Trophoblast cell (in vitro differentiated cells and primary cell): ENCODE measurements around the gene ASGR2.
A peak's percentile ranks its signal among the peaks of the same experiment; 100 is the strongest.

Experiments
- DNase-seq, 2 donors: peaks; one replicate each; pipeline ENCODE4 v3.0.0-alpha.2; 2016
- H2AFZ ChIP-seq: 2 replicates; pipeline ENCODE4 v1.6.1; 2013; ENCODE audit warnings: low read length, moderate library complexity, mild to moderate bottlenecking; ENCODE audit not compliant: insufficient read depth, poor library complexity
- H2AK5ac ChIP-seq: 2 replicates; pipeline ENCODE4 v1.6.1; 2013; ENCODE audit warnings: mild to moderate bottlenecking, low read length
- H2BK120ac ChIP-seq: 2 replicates; pipeline ENCODE4 v1.6.1; 2013; ENCODE audit warnings: low read length, mild to moderate bottlenecking, moderate library complexity; ENCODE audit not compliant: insufficient read depth, poor library complexity
- H2BK12ac ChIP-seq: 2 replicates; pipeline ENCODE4 v1.6.1; 2013; ENCODE audit warnings: mild to moderate bottlenecking, low read length, moderate library complexity
- H2BK5ac ChIP-seq: 2 replicates; pipeline ENCODE4 v1.6.1; 2013; ENCODE audit warnings: low read length, low read depth, moderate library complexity, mild to moderate bottlenecking; ENCODE audit not compliant: poor library complexity
- H3K14ac ChIP-seq: 2 replicates; pipeline ENCODE4 v1.6.1; 2013; ENCODE audit warnings: mild to moderate bottlenecking, low read length
- H3K18ac ChIP-seq: 2 replicates; pipeline ENCODE4 v1.6.1; 2013; ENCODE audit warnings: mild to moderate bottlenecking, low read length
- H3K23ac ChIP-seq: 2 replicates; pipeline ENCODE4 v1.6.1; 2013; ENCODE audit warnings: low read length
- H3K27ac ChIP-seq: 2 replicates; pipeline ENCODE4 v1.5.1; 2013; ENCODE audit warnings: low read depth, mild to moderate bottlenecking, inconsistent platforms, low read length, moderate library complexity
- H3K27me3 ChIP-seq: 2 replicates; pipeline ENCODE4 v1.6.1; 2013; ENCODE audit warnings: inconsistent platforms, mild to moderate bottlenecking, low read length, moderate library complexity; ENCODE audit not compliant: insufficient read depth
- H3K36me3 ChIP-seq, 2 experiments: 1 replicate in 1 of 2; 2 replicates in 1 of 2; pipeline ENCODE4 v1.6.1; 2013; ENCODE audit warnings: low read length in 2 of 2, mild to moderate bottlenecking in 2 of 2, moderate library complexity in 1 of 2; ENCODE audit not compliant: insufficient read depth in 2 of 2, control insufficient read depth in 1 of 2
- H3K4ac ChIP-seq: 2 replicates; pipeline ENCODE4 v1.6.1; 2013; ENCODE audit warnings: low read depth, mild to moderate bottlenecking, low read length, moderate library complexity
- H3K4me1 ChIP-seq, 2 experiments: 1 replicate in 1 of 2; 2 replicates in 1 of 2; pipeline ENCODE4 v1.6.1; 2013; ENCODE audit warnings: low read length in 2 of 2, mild to moderate bottlenecking in 2 of 2, moderate library complexity in 1 of 2; ENCODE audit not compliant: insufficient read depth in 2 of 2, control insufficient read depth in 1 of 2
- H3K4me2 ChIP-seq: 2 replicates; pipeline ENCODE4 v1.6.1; 2013; ENCODE audit warnings: inconsistent platforms, mild to moderate bottlenecking, low read length, moderate library complexity
- H3K4me3 ChIP-seq: 2 replicates; pipeline ENCODE4 v1.5.1; 2013; ENCODE audit warnings: mild to moderate bottlenecking, low read depth, low read length, inconsistent platforms
- H3K79me1 ChIP-seq: one replicate; pipeline ENCODE4 v1.6.1; 2013; ENCODE audit warnings: low read length
- H3K79me2 ChIP-seq: 2 replicates; pipeline ENCODE4 v1.6.1; 2013; ENCODE audit warnings: low read length, mild to moderate bottlenecking; ENCODE audit not compliant: control insufficient read depth, insufficient read depth, poor library complexity
- H3K9ac ChIP-seq: 2 replicates; pipeline ENCODE4 v1.6.1; 2013; ENCODE audit warnings: mild to moderate bottlenecking, low read length
- H3K9me3 ChIP-seq: 2 replicates; pipeline ENCODE4 v1.6.1; 2013; ENCODE audit warnings: low read depth, mild to moderate bottlenecking, control low read depth, inconsistent platforms, low read length; ENCODE audit not compliant: insufficient read depth
- H4K12ac ChIP-seq: 2 replicates; pipeline ENCODE4 v1.6.1; 2013; ENCODE audit warnings: low read depth, mild to moderate bottlenecking, low read length, moderate library complexity
- H4K8ac ChIP-seq: 2 replicates; pipeline ENCODE4 v1.6.1; 2013; ENCODE audit warnings: low read depth, mild to moderate bottlenecking, low read length, moderate library complexity
- H4K91ac ChIP-seq: one replicate; pipeline ENCODE4 v1.6.1; 2013; ENCODE audit warnings: low read depth, mild to moderate bottlenecking, low read length, moderate library complexity
- WGBS: extraction: QIAGEN DNeasy Blood & Tissue Kit; methylation state at CpG from one replicate; pipeline ENCODE4 v1.1.7; 2013; ENCODE audit warnings: missing lambda C conversion rate; ENCODE audit not compliant: insufficient read length, insufficient coverage; ENCODE audit errors: extremely low coverage; 5-methylcytosine and 5-hydroxymethylcytosine counted together

ASGR2 gene

GRCh38 chr17:7133916-7134315 lies 19.3 kb upstream of the ASGR2 start:
- Histone ChIP-seq H3K4ac (no peak overlapping the region), H3K36me3 (no peaks in the 10 kb centered on the region), H3K9me3 (no peaks in the 10 kb centered on the region), H2BK120ac (no peak overlapping the region), H3K18ac (no peak overlapping the region), H3K4me1 (peaks cover 6 to 10% of the 10 kb centered on the region in 2 experiments), H4K8ac (no peak overlapping the region), H2BK12ac (no peak overlapping the region), H4K12ac (no peak overlapping the region), H3K79me2 (no peaks in the 10 kb centered on the region), H4K91ac (peak overlapping the region; percentile 9), H2BK5ac (no peak overlapping the region), H3K4me3 (no peak overlapping the region), H3K27me3 (no peaks in the 10 kb centered on the region), H3K14ac (no peak overlapping the region), H3K79me1 (peaks cover 2% of the 10 kb centered on the region), H3K23ac (no peak overlapping the region), H2AFZ (no peak overlapping the region), H3K4me2 (no peak overlapping the region), H2AK5ac (no peak overlapping the region), H3K9ac (no peak overlapping the region), H3K27ac (no peak overlapping the region)
- WGBS: no CpG with 5 or more reads among the region's 20 CpGs
- no peak for DNase-seq

GRCh38 chr17:7133424-7133823 lies 18.8 kb upstream of the ASGR2 start:
- Histone ChIP-seq H2BK12ac (no peak overlapping the region), H3K4ac (no peak overlapping the region), H3K36me3 (no peaks in the 10 kb centered on the region), H2AK5ac (no peak overlapping the region), H4K8ac (no peak overlapping the region), H3K4me2 (peak overlapping the region; percentile 18), H3K18ac (no peak overlapping the region), H4K12ac (no peak overlapping the region), H3K9ac (no peak overlapping the region), H2BK5ac (no peak overlapping the region), H3K14ac (no peak overlapping the region), H3K4me3 (no peak overlapping the region), H3K23ac (no peak overlapping the region), H3K79me2 (no peaks in the 10 kb centered on the region), H3K27ac (no peak overlapping the region), H2BK120ac (no peak overlapping the region), H3K4me1 (peaks cover 4 to 8% of the 10 kb centered on the region in 2 experiments), H2AFZ (no peak overlapping the region), H3K9me3 (no peaks in the 10 kb centered on the region), H3K79me1 (peaks cover 2% of the 10 kb centered on the region), H3K27me3 (no peaks in the 10 kb centered on the region), H4K91ac (peak overlapping the region; percentile 9)
- no CpG with 5 or more reads among the region's 19 CpGs for WGBS
- DNase-seq: peak in 1 of 2 donors; percentile 48

DNA sequence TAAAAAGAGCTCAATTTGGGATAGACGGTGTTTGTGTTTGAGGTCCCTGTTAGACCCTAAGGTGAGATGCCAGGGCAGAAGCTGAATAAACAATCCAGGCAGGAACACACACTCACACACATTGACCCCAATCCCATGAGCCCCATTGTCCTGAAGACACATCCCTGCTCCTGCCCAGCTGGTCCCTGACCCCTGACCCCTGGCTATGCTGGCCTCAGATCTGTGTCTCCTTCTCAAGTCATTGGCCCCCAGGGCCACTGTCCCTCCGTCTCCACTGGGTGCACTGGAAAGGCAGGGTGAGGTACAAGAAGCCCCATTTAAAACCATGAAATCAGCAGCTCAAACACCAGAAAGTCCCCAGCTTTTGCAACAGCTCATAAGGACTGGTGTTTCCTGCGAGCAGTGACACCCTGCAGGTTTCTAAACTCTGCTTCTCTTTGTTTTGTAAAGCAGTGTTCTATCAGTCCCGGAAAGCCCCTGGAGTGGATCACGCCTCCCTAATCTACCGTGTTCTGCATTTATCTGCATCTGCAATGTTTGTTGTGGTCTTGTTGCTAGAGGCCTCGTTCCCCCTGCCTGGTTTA lies 18.0 kb upstream of the ASGR2 start:
- Histone ChIP-seq H3K18ac (no peak overlapping the region), H3K4me3 (no peak overlapping the region), H4K12ac (no peak overlapping the region), H3K27me3 (no peaks in the 10 kb centered on the region), H3K9me3 (no peaks in the 10 kb centered on the region), H2AK5ac (no peak overlapping the region), H3K14ac (no peak overlapping the region), H4K8ac (no peak overlapping the region), H3K79me1 (peaks cover 2% of the 10 kb centered on the region), H2BK12ac (no peak overlapping the region), H3K79me2 (no peaks in the 10 kb centered on the region), H2AFZ (no peak overlapping the region), H3K23ac (no peak overlapping the region), H3K4me1 (peaks cover 4 to 8% of the 10 kb centered on the region in 2 experiments), H2BK120ac (no peak overlapping the region), H3K4ac (no peak overlapping the region), H2BK5ac (no peak overlapping the region), H3K9ac (no peak overlapping the region), H4K91ac (no peak overlapping the region), H3K36me3 (no peaks in the 10 kb centered on the region), H3K27ac (no peak overlapping the region), H3K4me2 (no peak overlapping the region)
- WGBS: no CpG with 5 or more reads among the region's 7 CpGs
- DNase-seq: peak; percentile 26 to 48

- no peaks in the 10 kb centered on the region for H3K79me2 ChIP-seq
- no peaks in the 10 kb centered on the region for H3K36me3 ChIP-seq
- no peak overlapping the region for H4K8ac ChIP-seq
- H2BK12ac ChIP-seq: no peak overlapping the region
- H3K18ac ChIP-seq: no peak overlapping the region
- no peak overlapping the region for H2BK120ac ChIP-seq
- H3K27me3 ChIP-seq: no peaks in the 10 kb centered on the region
- no peak overlapping the region for H3K4ac ChIP-seq
- H2BK5ac ChIP-seq: no peak overlapping the region
- DNase-seq: no peak
- no peaks in the 10 kb centered on the region for H3K79me1 ChIP-seq
- peaks cover 2 to 5% of the 10 kb centered on the region in 2 experiments for H3K4me1 ChIP-seq
- no CpG with 5 or more reads among the region's 5 CpGs for WGBS
- H2AFZ ChIP-seq: no peak overlapping the region
- H4K91ac ChIP-seq: no peak overlapping the region
- no peak overlapping the region for H3K4me2 ChIP-seq
- no peak overlapping the region for H3K9ac ChIP-seq
- no peak overlapping the region for H4K12ac ChIP-seq
- no peak overlapping the region for H3K27ac ChIP-seq
- no peak overlapping the region for H3K4me3 ChIP-seq
- no peaks in the 10 kb centered on the region for H3K9me3 ChIP-seq
- H2AK5ac ChIP-seq: no peak overlapping the region
- no peak overlapping the region for H3K23ac ChIP-seq
- H3K14ac ChIP-seq: no peak overlapping the region
Observed at GRCh38 chr17:7131423-7131791, 16.8 kb upstream of the ASGR2 start.
